ENCODE data around the gene SMYD3.

DNA sequence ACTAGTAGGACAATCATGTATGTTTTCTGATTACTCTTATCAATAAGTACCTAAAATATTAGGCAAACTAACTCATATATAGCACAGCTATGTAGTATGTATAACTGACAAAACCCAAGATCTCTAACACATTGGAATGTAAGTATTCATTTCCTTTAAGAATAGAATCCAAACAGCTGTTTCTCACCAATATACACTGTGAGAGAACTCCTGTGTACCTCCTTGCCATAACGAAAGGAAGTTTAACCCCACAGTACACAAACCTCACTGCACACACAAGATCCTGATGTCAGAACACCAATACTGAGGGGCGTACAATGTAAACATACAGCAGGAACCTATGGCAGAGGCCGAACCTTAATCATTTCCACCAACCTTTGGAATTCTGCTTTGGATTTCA is 113.0 kb downstream of the SMYD3 start:
- TF ChIP-seq TBL1XR1 (IDR thresholded peaks at IDR 0.05; ENCODE audit: low read depth, low read length): no peak
- no peak for TF ChIP-seq POLR2A (IDR thresholded peaks at IDR 0.05; ENCODE audit: low read depth, low read length)
- TF ChIP-seq SP1 (IDR thresholded peaks at IDR 0.05; ENCODE audit: low read depth, low read length): no peak
- no peak for TF ChIP-seq RB1 (IDR thresholded peaks at IDR 0.05; ENCODE audit: borderline replicate concordance)
